ENCODE measurements around the gene ETFA.

Gene ETFA

GRCh38 chr15:76206325-76206976 lies 104.8 kb downstream of the ETFA start:
- ChIA-PET CTCF (interaction anchor here (0.5 to 1.8 kb wide), 7 partner anchors 9 to 130 kb away, joined by 3 to 8 read pairs (median 4); partner anchors contain the start of gene ISL2), POLR2A (interaction anchor here (0.6 to 1.6 kb wide), 3 partner anchors 13 to 130 kb away, joined by 3 to 13 read pairs (median 4); partner anchors contain the start of genes ETFA and ISL2)
- Histone ChIP-seq H3K36me3 (ENCODE audit: control insufficient read depth in 2 of 2, insufficient read depth in 1 of 2, low read length in 2 of 2) (peaks cover 0 to 58% of the 10 kb centered on the region in 2 experiments; a peak in 1 of 3 replicates), H3K9me3 (ENCODE audit: control insufficient read depth, insufficient read depth, low read depth, low read length) (no peaks in the 10 kb centered on the region), H3K4me3 (ENCODE audit: low read depth, low read length) (no peak overlapping the region), H3K27ac (ENCODE audit: extremely low read depth, low read depth, low read length) (no peak overlapping the region), H3K4me1 (ENCODE audit: control insufficient read depth, insufficient read depth, low read length) (no peaks in the 10 kb centered on the region)
- peak; percentile 58 for TF ChIP-seq ZNF398 (tag by site-specific recombination; IDR thresholded peaks at IDR 0.05)
- no peak for TF ChIP-seq ZNF449 (tag by site-specific recombination; IDR thresholded peaks at IDR 0.05)
- no peak for TF ChIP-seq ZNF580 (tag by site-specific recombination; IDR thresholded peaks at IDR 0.05)
- no peak for TF ChIP-seq KLF7 (tag by site-specific recombination; IDR thresholded peaks at IDR 0.05; ENCODE audit: borderline replicate concordance)
- TF ChIP-seq ZBTB17 (tag by site-specific recombination; IDR thresholded peaks at IDR 0.05): peak; percentile 56
- peak; percentile 79 for TF ChIP-seq MZF1 (tag by site-specific recombination; IDR thresholded peaks at IDR 0.05; ENCODE audit: borderline replicate concordance)
- 0 out of 2 replicates have a peak, but pooled peaks have one; percentile 46 for TF ChIP-seq PBX3 (CRISPR knock-in tag; IDR thresholded peaks at IDR 0.05)
- TF ChIP-seq ZNF830 (tag by site-specific recombination; IDR thresholded peaks at IDR 0.05; ENCODE audit: low read depth): no peak
- TF ChIP-seq KLF9 (tag by site-specific recombination; IDR thresholded peaks at IDR 0.05; ENCODE audit: low read depth): no peak
- TF ChIP-seq ZSCAN5A (tag by site-specific recombination; IDR thresholded peaks at IDR 0.05): no peak
- peak; percentile 98 for TF ChIP-seq PRDM10 (tag by site-specific recombination; IDR thresholded peaks at IDR 0.05)
- peak; percentile 69 for TF ChIP-seq ZNF600 (tag by site-specific recombination; IDR thresholded peaks at IDR 0.05)
- peak; percentile 62 for TF ChIP-seq ZNF341 (tag by site-specific recombination; IDR thresholded peaks at IDR 0.05; ENCODE audit: low read depth)
- 0 out of 2 replicates have a peak, but pooled peaks have one; percentile 62 for TF ChIP-seq ZNF350 (tag by site-specific recombination; IDR thresholded peaks at IDR 0.05)
- no peak for TF ChIP-seq ZNF26 (tag by site-specific recombination; IDR thresholded peaks at IDR 0.05)
- no peak for TF ChIP-seq KLF8 (tag by site-specific recombination; IDR thresholded peaks at IDR 0.05)
- TF ChIP-seq BCL6B (tag by site-specific recombination; IDR thresholded peaks at IDR 0.05): 0 out of 2 replicates have a peak, but pooled peaks have one; percentile 40
- TF ChIP-seq ZNF776 (tag by site-specific recombination; IDR thresholded peaks at IDR 0.05; ENCODE audit: borderline replicate concordance): peak; percentile 74; the same call in 1 of the 2 replicates
- TF ChIP-seq ZNF362 (tag by site-specific recombination; IDR thresholded peaks at IDR 0.05): peak; percentile 65

Data from HEK293 (cell line).